Activated CD8-positive, alpha-beta memory T cell treated with anti-CD3 and anti-CD28 coated beads for 48 hours (primary cell): Measurements from ENCODE around the gene VMO1.

Experiments used
- DNase-seq, 3 experiments: peaks; one replicate each; pipeline ENCODE4 v3.0.0-alpha.2; 2020; ENCODE audit warnings: low read depth in 2 of 3, low spot score in 2 of 3

Gene VMO1

DNA sequence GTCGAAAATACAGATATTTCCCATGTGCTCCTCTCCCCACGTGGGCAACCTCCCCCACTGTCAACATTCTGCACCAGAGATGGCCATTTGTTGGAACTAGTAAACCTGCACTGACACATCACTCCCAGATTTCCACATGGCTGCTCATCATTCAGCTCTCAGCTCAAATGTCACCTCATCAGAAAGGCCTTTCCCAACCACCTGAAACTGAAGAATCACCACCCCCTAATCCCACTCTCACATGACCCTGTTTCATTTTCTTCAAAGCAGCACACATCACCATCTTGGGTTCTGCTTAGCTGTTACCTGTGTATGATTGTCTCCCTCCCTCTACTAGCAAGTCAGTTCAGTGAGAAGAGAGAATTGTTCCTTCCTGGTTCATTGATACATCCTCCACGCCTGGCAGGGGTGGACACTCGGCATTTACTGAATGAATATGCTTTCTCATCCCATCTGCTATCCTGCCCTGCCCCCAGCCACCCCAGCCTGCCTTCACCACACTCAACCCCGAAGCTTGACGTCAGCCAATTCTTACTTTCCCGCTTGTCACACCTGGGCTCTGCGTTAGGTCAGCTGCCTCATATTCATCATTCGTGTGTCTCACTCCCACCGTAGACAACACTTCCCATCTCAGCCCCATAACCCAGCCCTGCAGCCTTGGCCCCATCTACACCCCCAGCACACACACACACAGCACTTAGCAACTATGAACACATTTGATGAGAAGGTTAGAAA, 14.5 kb upstream of the VMO1 start:
- no peak for DNase-seq

DNA sequence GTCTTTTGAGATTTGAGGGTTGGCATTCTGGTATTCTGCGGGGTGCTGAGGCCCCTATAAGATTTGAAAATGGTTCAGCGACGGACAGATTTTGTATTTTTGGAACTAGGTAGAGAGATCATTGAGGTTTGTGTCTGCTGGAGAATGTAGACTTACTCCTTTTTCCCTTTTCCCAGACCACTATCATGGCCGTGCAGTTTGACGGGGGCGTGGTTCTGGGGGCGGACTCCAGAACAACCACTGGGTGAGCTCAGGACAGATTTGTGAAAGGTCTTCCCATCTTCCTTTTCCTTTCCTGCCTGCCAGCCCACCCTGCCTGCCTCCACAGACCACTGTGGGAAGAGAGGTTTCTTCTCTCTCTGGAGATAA, 10.4 kb upstream of the VMO1 start:
- DNase-seq = no peak

DNA sequence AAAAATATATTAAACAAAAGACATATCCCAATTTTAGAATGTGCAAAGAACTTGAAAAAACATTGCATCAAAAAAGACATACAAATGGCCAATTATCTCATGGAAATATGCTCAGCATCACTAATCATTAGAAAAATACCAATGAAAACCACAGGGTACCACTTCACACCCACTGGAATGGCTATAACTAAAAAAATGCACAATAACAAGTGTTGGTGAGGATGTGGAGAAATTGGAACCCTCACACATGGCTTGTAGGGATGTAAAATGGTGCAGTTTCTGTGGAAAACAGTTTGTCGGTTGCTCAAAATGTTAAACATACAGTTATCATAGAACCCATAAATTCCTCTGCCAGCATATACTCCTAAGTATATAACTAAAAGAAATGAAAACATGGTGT, 9.0 kb upstream of the VMO1 start:
- DNase-seq = no peak

DNA sequence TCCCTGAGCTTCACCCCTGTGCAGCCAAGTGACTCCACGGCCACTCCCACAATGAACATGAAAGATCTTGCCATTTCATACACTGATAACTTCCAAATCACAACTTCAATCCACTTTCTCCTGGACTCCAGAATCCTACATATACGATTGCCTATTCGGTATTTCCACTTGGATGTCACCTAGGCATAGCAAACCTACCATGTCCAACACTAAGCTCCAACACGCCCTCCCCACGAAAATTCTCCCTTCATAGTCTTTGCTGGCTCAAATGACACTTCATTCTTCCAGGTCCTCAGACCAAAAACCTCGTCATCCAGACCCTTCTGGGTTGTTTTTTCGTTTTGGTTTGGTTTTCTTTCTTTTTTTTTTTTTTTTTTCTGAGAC, 4.5 kb upstream of the VMO1 start:
- DNase-seq = no peak

DNA sequence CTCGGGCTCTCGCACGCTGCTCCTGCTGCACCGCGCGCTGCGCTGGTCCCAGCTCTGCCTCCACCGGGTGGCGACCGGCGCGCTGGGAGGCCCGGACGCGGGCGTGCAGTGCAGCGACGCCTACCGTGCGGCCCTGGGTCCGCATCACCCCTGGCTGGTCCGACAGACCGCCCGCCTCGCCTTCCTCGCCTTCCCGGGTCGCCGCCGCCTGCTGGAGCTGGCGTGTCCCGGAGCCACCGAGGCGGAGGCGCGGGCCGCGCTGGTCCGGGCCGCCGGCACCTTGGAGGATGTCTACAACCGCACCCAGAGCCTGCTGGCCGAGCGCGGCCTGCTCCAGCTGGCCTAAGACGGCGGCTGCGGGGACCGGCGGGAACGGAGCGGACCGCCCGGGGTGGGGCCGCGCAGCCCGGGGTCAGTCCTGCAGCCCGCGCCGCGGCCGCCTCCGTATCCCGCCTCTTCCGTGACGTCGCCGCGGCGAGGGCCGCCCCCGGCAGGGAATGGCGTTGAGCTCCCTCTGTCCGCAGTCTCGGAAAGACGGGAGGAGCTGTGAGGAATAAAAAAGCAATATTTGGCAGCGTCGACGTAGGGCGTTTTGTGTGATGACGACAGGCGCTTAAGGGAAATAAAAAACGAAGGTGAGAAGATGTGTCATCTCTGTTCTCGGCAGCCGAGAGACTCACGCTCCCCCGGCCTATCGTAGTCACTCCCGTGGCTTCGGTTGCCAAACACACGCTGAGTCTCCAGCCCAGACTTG, 4.0 kb upstream of the VMO1 start:
- DNase-seq = peak; percentile 52 to 67 (median 67)

DNA sequence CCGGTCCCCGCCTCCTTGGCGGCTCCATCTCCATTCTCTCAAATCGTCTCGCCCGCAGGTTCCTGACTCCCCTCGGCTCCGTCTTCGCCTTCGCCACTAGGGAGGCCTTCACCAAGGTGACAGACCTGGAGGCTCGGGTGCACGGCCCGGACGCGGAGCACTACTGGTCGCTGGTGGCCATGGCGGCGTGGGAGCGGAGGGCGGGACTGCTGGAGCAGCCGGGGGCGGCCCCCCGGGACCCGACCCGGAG, 3.5 kb upstream of the VMO1 start:
- DNase-seq = no peak

DNA sequence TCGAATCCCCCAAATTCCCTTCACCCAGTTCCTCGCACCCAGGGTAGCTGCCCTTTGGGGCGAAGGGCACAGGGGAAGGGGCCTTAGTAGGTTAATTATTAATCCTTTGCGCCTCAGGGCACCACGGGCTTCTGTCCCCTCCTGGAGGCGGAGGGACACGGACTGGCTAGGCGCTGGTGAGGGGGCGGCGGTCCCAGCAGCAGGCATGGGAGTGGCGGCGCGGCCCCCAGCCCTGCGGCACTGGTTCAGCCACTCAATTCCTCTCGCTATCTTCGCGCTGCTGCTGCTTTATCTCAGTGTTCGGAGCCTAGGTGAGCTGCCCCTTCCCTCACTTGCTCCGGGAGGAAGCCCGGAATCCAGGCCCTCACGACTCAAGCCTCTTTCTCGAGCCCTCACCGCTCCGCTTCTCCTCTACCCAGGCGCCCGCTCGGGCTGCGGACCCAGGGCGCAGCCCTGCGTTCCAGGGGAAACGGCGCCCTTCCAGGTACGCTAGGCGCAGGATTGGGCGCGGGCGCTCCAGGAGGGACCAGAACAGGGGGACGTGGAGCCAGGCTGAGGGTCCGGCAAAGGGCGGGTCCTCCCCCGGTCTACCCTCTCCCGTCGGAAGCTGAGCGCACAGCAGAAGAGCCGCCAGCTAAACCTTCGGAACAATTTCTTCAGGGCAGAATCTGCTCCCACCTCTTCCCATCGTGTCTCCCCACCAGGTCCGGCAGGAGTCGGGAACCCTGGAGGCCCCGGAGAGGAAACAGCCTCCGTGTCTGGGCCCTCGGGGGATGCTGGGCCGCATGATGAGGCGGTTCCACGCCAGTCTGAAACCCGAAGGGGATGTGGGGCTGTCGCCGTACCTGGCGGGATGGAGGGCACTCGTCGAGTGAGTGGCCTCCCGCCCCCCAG, 2.9 kb upstream of the VMO1 start, which contains the start of gene GLTPD2:
GLTPD2 (plus strand) TSS at position 158 of the 894 bp plus-strand sequence; CDS start at position 206, 48 bp downstream.
- DNase-seq = no peak

DNA sequence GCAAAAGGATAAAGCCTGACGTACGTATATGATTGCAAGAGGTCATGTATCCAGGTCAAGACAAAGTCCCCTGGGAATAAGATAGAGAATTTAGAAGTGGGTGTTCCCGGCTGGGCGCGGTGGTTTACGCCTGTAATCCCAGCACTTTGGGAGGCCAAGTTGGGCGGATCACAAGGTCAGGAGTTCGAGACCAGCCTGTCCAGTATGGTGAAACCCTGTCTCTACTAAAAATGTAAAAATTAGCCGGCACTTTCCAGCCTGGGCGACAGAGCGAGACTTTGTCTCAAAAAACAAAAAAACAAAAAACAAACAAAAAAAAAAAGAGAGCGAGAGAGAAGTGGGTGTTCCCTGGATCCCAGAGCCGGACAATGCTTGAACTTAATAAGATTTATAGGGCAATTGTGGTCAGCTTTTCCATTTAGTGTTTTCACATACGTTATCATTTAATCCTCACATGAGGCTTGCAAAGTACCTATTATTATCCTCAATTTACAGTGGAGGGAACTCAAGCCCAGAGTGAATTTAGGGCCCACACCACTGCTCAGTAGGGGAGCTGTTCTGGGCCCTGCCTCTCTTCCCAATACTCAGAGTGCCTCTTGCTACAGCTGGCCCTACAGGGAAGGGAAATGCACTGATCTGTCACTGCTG, 2.1 kb upstream of the VMO1 start:
- no peak for DNase-seq

DNA sequence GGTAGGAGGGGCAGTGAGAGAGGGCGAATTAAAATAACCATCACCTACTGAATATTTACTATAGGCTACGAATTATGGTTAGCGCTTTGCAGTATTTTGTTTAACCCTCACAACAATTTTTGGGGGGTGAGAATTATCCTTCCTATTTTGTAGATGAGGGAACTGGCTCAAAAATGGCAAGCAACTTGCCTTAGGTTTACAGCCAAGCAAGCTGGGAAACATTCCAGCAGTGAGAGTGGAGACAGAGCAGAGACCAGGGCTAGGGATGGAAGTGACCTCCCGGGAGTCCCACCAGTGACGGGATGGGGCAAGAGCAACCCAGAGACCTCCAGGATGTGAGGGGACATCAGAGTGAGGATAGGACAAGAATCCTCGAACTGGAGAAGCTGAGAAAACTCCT, 352 bp upstream of the VMO1 start:
- no peak for DNase-seq

DNA sequence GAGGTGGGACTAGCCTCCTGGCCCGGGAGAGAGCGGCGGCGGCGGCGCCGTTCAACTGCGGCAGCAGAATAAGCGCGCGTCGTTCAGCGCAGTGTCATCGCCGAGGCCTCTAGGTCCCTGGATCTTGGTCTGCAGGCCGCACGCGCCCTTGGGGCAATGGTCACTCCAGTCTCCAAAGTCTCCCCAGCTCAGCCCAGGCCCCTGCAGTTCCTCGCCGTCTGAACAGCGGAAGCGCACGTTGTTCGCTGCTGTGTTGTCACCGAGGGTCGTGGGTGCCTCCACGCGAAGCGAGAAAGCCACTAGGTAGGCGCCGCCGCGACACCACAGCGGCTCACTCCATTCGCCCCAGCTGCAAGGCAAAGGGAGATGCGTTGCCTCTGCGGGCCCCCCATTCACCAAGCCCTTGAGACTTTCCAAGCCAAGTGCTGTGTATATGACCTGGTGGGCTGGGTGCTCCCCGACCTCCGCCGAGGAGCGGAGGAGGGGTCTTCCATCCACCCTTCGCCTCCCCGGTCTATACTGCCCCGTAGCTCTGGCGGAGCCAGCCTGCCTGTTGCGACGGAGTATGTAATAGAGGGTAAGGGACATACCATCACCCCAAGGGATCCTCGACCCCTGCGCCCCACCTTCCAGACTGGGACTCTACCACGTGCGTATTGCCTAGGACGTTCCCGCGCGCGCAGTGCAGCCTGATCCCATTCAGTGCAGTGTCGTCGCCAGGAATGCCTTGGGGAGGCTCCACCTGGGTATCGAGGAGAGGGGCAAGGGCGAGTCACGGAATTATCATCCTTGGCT, 656 bp downstream of the VMO1 start:
- no peak for DNase-seq

DNA sequence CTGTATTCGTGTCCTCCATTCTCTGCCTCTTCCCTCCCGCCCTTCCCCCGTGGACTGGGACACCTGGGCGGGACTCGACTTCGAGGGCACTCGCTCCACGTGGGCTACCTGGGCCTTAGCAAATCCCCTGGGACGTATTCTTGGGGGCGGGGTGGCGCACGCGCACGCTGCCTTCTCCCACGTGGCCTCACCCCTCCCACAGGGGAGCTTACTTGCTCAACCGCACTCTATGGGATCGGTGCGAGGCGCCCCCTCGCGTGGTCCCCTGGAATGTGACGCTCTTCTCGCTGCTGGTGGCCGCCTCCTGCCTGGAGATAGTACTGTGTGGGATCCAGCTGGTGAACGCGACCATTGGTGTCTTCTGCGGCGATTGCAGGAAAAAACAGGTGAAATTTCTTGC, 3.5 kb downstream of the VMO1 start:
- no peak for DNase-seq

DNA sequence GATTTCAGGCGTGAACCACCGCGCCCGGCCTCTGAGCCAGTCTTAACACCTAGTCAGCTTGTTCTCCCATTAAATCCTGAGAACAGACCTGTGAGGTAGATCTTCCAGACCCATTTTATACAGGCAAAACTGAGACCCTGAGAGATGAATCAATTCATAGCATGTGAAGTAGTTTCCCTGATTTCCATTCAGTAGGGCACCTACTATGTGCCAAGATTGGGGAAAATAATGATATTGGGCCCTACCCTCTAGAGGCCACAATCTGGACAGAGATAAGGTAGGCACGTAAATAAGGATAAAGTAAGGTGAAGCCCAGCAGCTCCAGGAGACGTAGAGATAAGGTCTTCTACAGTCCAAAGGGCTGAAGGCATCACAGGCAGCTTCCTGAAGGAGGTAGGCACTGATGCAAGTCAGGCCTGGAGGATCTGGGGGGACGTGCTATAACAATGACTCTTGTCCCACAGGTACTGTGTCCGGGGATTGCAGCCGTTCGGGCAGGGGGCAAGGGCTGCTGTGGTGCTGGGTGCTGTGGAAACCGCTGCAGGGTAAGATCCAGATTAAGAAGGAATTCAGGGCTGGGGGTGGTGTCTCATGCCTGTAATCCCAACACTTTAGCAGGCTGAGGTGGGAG, 5.7 kb downstream of the VMO1 start:
- no peak for DNase-seq

DNA sequence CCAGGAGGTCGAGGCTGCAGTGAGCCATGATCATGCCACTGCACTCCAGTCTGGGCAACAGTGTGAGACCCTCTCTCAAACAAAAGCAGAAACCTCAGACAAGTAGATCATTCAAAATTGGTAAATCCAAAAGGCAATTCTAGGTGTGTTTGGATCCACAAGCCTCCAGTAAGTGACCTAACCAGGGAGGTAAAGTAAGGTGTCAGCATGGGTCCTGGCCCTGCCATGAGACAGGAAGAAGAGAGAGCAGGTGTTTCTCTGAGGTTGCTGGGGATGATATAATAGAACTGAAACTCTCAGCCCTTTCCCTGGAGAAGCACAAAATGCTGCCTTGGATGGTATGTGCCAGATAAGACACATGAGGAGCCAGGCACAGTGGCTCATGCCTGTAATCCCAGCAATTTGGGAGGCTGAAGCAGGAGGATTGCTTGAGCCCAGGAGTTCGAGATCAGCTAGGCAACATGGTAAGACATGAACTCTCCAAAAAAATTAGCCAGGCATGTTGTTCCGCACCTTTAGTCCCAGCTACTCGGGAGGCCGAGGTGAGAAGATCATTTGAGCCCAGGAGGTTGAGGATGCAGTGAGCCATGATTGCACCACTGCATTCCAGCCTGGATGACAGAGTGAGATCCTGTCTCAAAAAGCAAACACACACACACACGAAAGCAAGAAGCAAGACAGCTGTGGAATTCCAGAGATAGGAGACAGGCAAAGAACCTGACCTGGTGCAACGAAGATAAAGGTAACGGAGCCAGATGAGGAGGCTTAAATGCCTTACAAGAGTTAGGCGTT, 8.0 kb downstream of the VMO1 start:
- DNase-seq = no peak

DNA sequence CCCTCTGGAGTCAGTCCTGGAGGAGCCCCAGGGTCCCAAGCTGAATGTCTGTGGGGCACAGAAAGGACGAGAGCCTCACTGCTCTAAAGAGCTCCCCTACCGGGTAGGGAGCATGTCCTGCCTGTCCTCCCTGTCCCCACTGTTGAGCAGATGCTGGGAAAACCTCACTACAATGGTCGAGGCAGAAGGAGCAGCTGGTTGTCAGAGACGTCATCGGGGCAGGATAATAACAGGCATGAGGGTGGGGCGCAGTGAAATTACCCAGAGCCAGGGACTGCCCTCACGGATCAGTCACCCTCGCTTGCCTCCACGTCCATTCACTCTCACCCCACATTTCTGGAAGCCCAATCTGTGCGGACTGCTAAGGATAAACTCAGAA, 13.9 kb downstream of the VMO1 start:
- DNase-seq = no peak

DNA sequence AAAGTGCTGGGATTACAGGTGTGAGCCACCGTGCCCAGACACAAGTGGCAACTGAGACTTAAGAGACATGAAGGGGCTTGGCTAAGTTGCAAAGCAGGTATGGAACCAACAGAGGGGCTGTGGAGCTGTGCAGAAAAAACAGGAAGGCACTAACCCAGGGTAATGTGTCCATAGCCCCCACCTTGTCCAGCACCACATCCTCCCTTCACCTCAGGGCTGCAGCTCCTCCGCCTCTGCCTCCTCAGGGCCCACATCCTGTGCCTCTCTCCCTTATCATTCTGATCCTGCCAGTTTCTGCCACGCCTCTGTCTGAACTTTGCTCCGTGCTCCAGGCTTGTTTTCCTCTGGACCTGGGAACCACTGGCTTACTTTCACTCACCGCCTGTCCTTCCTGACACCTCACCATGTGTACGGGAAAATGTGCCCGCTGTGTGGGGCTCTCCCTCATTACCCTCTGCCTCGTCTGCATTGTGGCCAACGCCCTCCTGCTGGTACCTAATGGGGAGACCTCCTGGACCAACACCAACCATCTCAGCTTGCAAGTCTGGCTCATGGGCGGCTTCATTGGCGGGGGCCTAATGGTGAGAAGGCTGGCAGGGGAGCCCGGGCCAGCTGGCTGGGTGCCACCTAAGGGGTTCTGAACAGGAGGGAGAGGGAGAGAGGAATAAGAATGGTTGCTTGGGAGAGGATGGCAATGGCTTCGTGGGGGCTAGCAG, 14.5 kb downstream of the VMO1 start, which contains the start of gene TM4SF5:
TM4SF5 (plus strand) TSS at position 368 of the 716 bp plus-strand sequence; CDS start at position 405, 37 bp downstream.
- DNase-seq = no peak

DNA sequence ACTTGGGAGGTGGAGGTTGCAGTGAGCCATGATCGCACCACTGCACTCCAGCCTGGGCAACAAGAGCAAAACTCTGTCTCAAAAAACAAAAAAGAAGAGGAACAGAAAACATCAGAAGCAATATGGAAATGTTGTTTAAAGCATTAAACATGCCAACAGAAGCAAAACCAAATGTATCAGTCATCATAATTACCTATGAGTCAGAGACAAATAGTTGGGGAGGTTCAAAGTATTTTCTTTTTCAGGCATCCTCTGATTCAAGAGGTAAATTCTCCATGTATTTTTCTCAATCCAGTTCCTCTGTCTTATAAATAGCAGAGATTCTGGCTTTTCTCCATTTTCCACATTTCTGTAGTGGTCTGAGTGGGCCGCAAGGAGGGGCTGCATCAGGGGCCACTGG, 16.5 kb downstream of the VMO1 start:
- DNase-seq = no peak

DNA sequence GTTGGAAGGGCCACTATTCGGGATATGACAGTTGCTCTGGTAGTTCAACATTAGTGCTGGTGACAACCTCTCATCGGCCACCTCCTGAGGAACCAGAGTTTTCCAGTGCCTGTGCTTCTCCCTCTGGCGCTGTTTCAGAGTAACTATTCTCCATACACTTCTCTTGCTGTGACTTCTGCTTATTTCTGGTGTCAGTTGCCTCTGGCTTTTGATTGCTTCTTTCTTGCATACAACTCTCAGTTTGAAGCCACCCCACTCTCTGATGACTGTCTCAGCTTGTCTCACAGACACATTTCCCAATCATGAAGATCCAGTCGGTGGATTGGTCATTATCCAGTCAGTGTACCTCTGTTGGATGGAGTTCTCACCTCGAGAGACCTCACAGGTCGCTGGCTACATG, 17.9 kb downstream of the VMO1 start:
- no peak for DNase-seq

DNA sequence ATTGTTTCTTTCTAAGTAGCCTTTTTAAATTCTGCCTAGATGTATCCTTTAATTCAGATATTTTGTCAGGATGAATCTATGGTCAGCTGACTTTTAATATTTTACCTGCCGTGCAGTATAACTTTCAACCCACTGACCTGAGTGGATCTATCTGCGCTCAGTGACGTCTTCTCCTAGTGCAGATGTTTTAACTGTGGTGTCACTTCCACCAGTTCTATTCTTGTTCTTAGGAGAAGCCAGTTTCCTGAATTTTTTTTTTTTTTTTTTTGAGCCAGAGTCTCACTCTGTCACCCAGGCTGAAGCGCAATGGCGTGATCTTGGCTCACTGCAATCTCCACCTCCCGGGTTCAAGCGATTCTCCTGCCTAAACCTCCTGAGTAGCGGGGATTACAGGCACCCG, 19.4 kb downstream of the VMO1 start:
- DNase-seq = no peak

DNA sequence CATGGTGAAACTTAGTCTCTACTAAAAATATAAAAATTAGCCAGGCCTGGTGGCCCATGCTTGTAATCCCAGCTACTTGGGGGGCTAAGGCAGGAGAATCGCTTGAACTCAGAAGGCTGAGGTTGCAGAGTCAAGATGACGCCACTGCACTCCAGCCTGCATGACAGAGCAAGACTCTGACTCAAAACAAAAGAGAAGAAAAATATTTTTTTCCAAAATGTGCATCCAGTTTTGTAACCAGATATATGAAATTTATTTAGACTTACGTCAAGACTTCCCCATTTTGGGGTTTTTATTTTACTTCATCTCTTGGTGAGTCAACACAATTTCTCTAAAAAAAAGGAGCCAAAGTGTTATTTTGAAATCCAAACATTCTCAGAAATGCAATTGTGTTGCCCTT, 20.0 kb downstream of the VMO1 start:
- no peak for DNase-seq
